ENCODE data around the gene MT1E. TPM values are rescaled to one million over a fixed set of nuclear protein-coding genes. Genes with fewer than 3 reads are reported as not detected.

The MT1E gene
- total RNA-seq, 1 donor = 105 TPM

- H4K20me1 ChIP-seq (ENCODE audit: insufficient read depth, low read length) = no peaks in the 10 kb centered on the region
Observed at GRCh38 chr16:56645311-56645710, 19.7 kb downstream of the MT1E start.

GRCh38 chr16:56645838-56646237 lies 20.3 kb downstream of the MT1E start:
- peaks cover 44% of the 10 kb centered on the region for H3K27me3 ChIP-seq (ENCODE audit: insufficient read depth, low read length)
- H3K79me2 ChIP-seq (ENCODE audit: insufficient read depth, low read length) = no peaks in the 10 kb centered on the region
- peaks cover 3% of the 10 kb centered on the region for H3K4me1 ChIP-seq (ENCODE audit: insufficient read depth, low read length)
- H3K9me3 ChIP-seq (ENCODE audit: low read depth, low read length) = no peaks in the 10 kb centered on the region
- no peaks in the 10 kb centered on the region for H3K36me3 ChIP-seq (ENCODE audit: insufficient read depth, low read length)
- no peak for TF ChIP-seq CTCF (IDR thresholded peaks at IDR 0.05; ENCODE audit: extremely low read depth, low read depth, low read length)
- no peaks in the 10 kb centered on the region for H4K20me1 ChIP-seq (ENCODE audit: insufficient read depth, low read length)
- no peak overlapping the region for H2AFZ ChIP-seq (ENCODE audit: low read length)
- H3K27ac ChIP-seq (ENCODE audit: low read depth, low read length) = no peak overlapping the region
- no peak overlapping the region for H3K4me3 ChIP-seq (ENCODE audit: insufficient read depth, low read length)
- no peak for DNase-seq (ENCODE audit: insufficient read length, low spot score, missing footprints)
- H3K4me2 ChIP-seq (ENCODE audit: insufficient read depth, low read length) = no peak overlapping the region

More at GRCh38 chr16:56645311-56645710, 19.7 kb downstream of the MT1E start:
- no peak overlapping the region for H3K4me2 ChIP-seq (ENCODE audit: insufficient read depth, low read length)
- no peaks in the 10 kb centered on the region for H3K79me2 ChIP-seq (ENCODE audit: insufficient read depth, low read length)
- H3K4me3 ChIP-seq (ENCODE audit: insufficient read depth, low read length) = no peak overlapping the region
- H3K27me3 ChIP-seq (ENCODE audit: insufficient read depth, low read length) = peaks cover 44% of the 10 kb centered on the region
- no peak overlapping the region for H2AFZ ChIP-seq (ENCODE audit: low read length)
- H3K9me3 ChIP-seq (ENCODE audit: low read depth, low read length) = no peaks in the 10 kb centered on the region
- DNase-seq (ENCODE audit: insufficient read length, low spot score, missing footprints) = no peak
- TF ChIP-seq CTCF (IDR thresholded peaks at IDR 0.05; ENCODE audit: extremely low read depth, low read depth, low read length) = no peak
- H3K27ac ChIP-seq (ENCODE audit: low read depth, low read length) = no peak overlapping the region
- peaks cover 3% of the 10 kb centered on the region for H3K4me1 ChIP-seq (ENCODE audit: insufficient read depth, low read length)
- H3K36me3 ChIP-seq (ENCODE audit: insufficient read depth, low read length) = no peaks in the 10 kb centered on the region

- Histone ChIP-seq H2AFZ (ENCODE audit: low read length) (no peak overlapping the region), H3K4me2 (ENCODE audit: insufficient read depth, low read length) (no peak overlapping the region), H3K79me2 (ENCODE audit: insufficient read depth, low read length) (no peaks in the 10 kb centered on the region), H3K4me3 (ENCODE audit: insufficient read depth, low read length) (no peak overlapping the region), H4K20me1 (ENCODE audit: insufficient read depth, low read length) (no peaks in the 10 kb centered on the region), H3K9me3 (ENCODE audit: low read depth, low read length) (no peaks in the 10 kb centered on the region), H3K36me3 (ENCODE audit: insufficient read depth, low read length) (no peaks in the 10 kb centered on the region), H3K4me1 (ENCODE audit: insufficient read depth, low read length) (peaks cover 3% of the 10 kb centered on the region), H3K27ac (ENCODE audit: low read depth, low read length) (no peak overlapping the region), H3K27me3 (ENCODE audit: insufficient read depth, low read length) (peaks cover 57% of the 10 kb centered on the region)
- no peak for TF ChIP-seq CTCF (IDR thresholded peaks at IDR 0.05; ENCODE audit: extremely low read depth, low read depth, low read length)
- DNase-seq (ENCODE audit: insufficient read length, low spot score, missing footprints) = no peak
Observed at GRCh38 chr16:56647641-56648431, 22.3 kb downstream of the MT1E start.

GRCh38 chr16:56649271-56649670 lies 23.7 kb downstream of the MT1E start:
- Histone ChIP-seq H4K20me1 (ENCODE audit: insufficient read depth, low read length) (no peaks in the 10 kb centered on the region), H3K4me1 (ENCODE audit: insufficient read depth, low read length) (no peaks in the 10 kb centered on the region), H3K36me3 (ENCODE audit: insufficient read depth, low read length) (no peaks in the 10 kb centered on the region), H3K4me3 (ENCODE audit: insufficient read depth, low read length) (no peak overlapping the region), H2AFZ (ENCODE audit: low read length) (no peak overlapping the region), H3K79me2 (ENCODE audit: insufficient read depth, low read length) (no peaks in the 10 kb centered on the region), H3K9me3 (ENCODE audit: low read depth, low read length) (no peaks in the 10 kb centered on the region), H3K4me2 (ENCODE audit: insufficient read depth, low read length) (no peak overlapping the region), H3K27ac (ENCODE audit: low read depth, low read length) (no peak overlapping the region), H3K27me3 (ENCODE audit: insufficient read depth, low read length) (peaks cover 59% of the 10 kb centered on the region)
- TF ChIP-seq CTCF (IDR thresholded peaks at IDR 0.05; ENCODE audit: extremely low read depth, low read depth, low read length) = no peak
- DNase-seq (ENCODE audit: insufficient read length, low spot score, missing footprints) = no peak

Measured in osteoblast (primary cell).